NB4 (cell line): Measurements from ENCODE around the gene BICDL1.

Experiments used
- MYC ChIP-seq: IDR thresholded peaks from 2 replicates; pipeline ENCODE4 v1.6.1; 2011; ENCODE audit warnings: low read depth, low read length
- POLR2A ChIP-seq: IDR thresholded peaks from 2 replicates; pipeline ENCODE4 v1.6.1; 2011; ENCODE audit warnings: mild to moderate bottlenecking; ENCODE audit not compliant: insufficient read length; ENCODE audit errors: extremely low read depth
- TF ChIP-seq, protein P1 (sequence below): IDR thresholded peaks from one replicate; pipeline ENCODE4 v1.5.1; 2012; ENCODE audit warnings: low read depth, low read length

GRCh38 chr12:120019938-120020337 is 30.9 kb downstream of the BICDL1 start:
- TF ChIP-seq, protein P1, sequence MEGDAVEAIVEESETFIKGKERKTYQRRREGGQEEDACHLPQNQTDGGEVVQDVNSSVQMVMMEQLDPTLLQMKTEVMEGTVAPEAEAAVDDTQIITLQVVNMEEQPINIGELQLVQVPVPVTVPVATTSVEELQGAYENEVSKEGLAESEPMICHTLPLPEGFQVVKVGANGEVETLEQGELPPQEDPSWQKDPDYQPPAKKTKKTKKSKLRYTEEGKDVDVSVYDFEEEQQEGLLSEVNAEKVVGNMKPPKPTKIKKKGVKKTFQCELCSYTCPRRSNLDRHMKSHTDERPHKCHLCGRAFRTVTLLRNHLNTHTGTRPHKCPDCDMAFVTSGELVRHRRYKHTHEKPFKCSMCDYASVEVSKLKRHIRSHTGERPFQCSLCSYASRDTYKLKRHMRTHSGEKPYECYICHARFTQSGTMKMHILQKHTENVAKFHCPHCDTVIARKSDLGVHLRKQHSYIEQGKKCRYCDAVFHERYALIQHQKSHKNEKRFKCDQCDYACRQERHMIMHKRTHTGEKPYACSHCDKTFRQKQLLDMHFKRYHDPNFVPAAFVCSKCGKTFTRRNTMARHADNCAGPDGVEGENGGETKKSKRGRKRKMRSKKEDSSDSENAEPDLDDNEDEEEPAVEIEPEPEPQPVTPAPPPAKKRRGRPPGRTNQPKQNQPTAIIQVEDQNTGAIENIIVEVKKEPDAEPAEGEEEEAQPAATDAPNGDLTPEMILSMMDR = no peak
- TF ChIP-seq POLR2A (no peak), MYC (no peak)
